Measurements from ENCODE around the gene ATP5F1B.

DNA sequence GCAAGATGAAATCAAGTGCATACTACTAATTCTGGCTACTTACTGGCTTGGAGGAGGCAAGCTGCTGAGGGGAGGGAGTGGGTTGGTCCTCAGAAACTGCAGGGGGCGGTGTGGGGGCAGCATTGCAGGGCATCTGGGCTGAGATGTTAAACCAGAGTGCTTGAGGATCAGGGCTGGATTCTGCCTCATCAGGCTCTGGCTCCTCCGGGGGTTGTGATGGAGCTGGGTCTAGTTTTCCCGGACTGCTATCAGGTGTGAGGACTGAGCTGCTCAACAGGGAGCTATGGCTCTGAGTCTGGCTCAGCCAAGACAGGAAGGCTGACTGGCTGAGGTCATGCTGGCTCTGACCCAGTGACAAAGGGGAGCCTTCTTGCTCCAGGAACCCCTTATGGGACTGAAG is 44.3 kb downstream of the ATP5F1B start:
- TF ChIP-seq, protein P1, sequence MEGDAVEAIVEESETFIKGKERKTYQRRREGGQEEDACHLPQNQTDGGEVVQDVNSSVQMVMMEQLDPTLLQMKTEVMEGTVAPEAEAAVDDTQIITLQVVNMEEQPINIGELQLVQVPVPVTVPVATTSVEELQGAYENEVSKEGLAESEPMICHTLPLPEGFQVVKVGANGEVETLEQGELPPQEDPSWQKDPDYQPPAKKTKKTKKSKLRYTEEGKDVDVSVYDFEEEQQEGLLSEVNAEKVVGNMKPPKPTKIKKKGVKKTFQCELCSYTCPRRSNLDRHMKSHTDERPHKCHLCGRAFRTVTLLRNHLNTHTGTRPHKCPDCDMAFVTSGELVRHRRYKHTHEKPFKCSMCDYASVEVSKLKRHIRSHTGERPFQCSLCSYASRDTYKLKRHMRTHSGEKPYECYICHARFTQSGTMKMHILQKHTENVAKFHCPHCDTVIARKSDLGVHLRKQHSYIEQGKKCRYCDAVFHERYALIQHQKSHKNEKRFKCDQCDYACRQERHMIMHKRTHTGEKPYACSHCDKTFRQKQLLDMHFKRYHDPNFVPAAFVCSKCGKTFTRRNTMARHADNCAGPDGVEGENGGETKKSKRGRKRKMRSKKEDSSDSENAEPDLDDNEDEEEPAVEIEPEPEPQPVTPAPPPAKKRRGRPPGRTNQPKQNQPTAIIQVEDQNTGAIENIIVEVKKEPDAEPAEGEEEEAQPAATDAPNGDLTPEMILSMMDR (IDR thresholded peaks at IDR 0.05) = no peak
- no peak for TF ChIP-seq POLR2A (IDR thresholded peaks at IDR 0.05)
